WERI-Rb-1 (cell line): ENCODE measurements around the gene IPO9.
A peak's percentile ranks its signal among the peaks of the same experiment; 100 is the strongest.

Experiments
- DNase-seq: peaks from one replicate; pipeline ENCODE4 v3.0.0-alpha.2; 2020
- H3K27ac ChIP-seq: fragments of 250-450 bp; sonication (Bioruptor Pico); 2 replicates; pipeline ENCODE4 v1.5.1; 2020; ENCODE audit warnings: mild to moderate bottlenecking, moderate library complexity
- H3K27me3 ChIP-seq: fragments of 250-450 bp; sonication (Bioruptor Pico); 2 replicates; pipeline ENCODE4 v1.5.1; 2021; ENCODE audit warnings: mild to moderate bottlenecking, low read depth, moderate library complexity; ENCODE audit not compliant: insufficient read depth, severe bottlenecking
- H3K36me3 ChIP-seq: fragments of 250-450 bp; sonication (Bioruptor Pico); 2 replicates; pipeline ENCODE4 v1.5.1; 2020; ENCODE audit warnings: mild to moderate bottlenecking, moderate library complexity
- H3K4me3 ChIP-seq: 2 replicates; pipeline ENCODE4 v1.5.1; 2011; ENCODE audit warnings: low read depth, mild to moderate bottlenecking, control low read depth, low read length
- H3K9me3 ChIP-seq: fragments of 250-450 bp; sonication (Bioruptor Pico); 2 replicates; pipeline ENCODE4 v1.5.1; 2021; ENCODE audit warnings: mild to moderate bottlenecking, moderate library complexity; ENCODE audit not compliant: severe bottlenecking
- TF ChIP-seq, protein P1 (sequence below): IDR thresholded peaks from 2 replicates; pipeline ENCODE4 v1.5.1; 2011; ENCODE audit warnings: low read depth, mild to moderate bottlenecking, control low read depth, inconsistent platforms, low read length

IPO9 gene

DNA sequence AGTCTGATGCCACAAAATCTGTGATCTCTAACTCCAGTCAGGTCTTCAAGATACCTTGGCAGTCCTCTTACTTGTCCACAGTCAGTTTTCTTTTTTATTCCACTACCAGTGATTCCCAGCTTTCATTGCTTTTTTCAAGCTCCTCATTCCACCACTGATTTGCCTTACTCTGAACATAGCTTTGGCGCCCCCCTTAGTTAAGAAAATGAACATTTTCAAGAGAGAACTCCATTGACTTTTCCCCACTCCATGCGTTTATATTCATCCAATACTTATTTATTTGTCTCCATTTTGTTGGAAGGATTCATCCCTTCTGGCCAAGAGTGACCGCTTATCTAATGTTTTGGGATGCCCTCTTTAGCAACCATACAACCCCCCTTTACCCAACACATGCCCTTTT, 33.9 kb upstream of the IPO9 start:
- no peak overlapping the region for H3K27ac ChIP-seq
- TF ChIP-seq, protein P1, sequence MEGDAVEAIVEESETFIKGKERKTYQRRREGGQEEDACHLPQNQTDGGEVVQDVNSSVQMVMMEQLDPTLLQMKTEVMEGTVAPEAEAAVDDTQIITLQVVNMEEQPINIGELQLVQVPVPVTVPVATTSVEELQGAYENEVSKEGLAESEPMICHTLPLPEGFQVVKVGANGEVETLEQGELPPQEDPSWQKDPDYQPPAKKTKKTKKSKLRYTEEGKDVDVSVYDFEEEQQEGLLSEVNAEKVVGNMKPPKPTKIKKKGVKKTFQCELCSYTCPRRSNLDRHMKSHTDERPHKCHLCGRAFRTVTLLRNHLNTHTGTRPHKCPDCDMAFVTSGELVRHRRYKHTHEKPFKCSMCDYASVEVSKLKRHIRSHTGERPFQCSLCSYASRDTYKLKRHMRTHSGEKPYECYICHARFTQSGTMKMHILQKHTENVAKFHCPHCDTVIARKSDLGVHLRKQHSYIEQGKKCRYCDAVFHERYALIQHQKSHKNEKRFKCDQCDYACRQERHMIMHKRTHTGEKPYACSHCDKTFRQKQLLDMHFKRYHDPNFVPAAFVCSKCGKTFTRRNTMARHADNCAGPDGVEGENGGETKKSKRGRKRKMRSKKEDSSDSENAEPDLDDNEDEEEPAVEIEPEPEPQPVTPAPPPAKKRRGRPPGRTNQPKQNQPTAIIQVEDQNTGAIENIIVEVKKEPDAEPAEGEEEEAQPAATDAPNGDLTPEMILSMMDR, result peak; percentile 55
- H3K27me3 ChIP-seq, result no peaks in the 10 kb centered on the region
- H3K4me3 ChIP-seq, result no peak overlapping the region
- no peak for DNase-seq
- H3K9me3 ChIP-seq, result peaks cover 4% of the 10 kb centered on the region
- H3K36me3 ChIP-seq, result peaks cover 71% of the 10 kb centered on the region

DNA sequence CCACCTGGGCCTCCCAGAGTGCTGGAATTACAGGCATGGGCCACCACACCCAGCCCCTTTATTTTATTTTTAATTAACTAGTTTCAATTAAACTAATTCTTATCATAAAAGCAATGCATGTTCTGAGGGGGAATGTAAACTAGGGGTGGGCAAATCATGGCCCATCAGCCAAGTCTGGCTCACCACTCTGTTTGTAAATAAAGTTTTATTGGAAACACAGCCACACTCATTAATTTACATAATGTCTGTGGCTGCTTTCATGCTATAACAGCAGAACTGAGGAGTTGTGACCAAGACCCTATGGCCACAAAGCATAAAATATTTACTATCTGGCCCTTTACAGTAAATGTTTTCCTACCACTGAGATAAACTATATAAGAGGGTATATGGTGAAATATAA, 28.7 kb upstream of the IPO9 start:
- H3K9me3 ChIP-seq, result peaks cover 4% of the 10 kb centered on the region
- no peak for DNase-seq
- TF ChIP-seq, protein P1, result no peak
- no peak overlapping the region for H3K27ac ChIP-seq
- H3K36me3 ChIP-seq, result peaks cover 58% of the 10 kb centered on the region
- no peaks in the 10 kb centered on the region for H3K27me3 ChIP-seq
- no peak overlapping the region for H3K4me3 ChIP-seq

DNA sequence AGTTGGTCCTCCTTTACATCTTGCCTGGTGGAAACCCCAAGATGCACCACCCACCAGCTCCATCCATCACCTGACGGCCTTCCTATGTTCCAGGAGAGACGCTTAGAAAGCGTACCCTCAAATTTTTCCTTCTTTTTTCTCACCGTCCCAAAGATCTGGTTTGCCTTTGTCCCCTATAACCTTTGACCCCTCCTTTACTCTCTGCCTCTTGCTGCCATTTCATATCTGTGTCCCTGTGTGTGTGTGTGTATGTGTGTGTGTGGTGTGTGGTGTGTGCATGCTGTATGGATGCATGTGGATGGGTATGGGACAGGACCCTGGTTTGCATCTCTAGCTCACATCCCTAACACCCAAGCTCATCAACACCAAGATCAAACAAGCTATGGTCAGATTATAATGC, 22.2 kb upstream of the IPO9 start:
- Histone ChIP-seq H3K4me3 (no peak overlapping the region), H3K9me3 (no peaks in the 10 kb centered on the region), H3K27ac (no peak overlapping the region), H3K27me3 (no peaks in the 10 kb centered on the region), H3K36me3 (peaks cover 89% of the 10 kb centered on the region)
- no peak for DNase-seq
- TF ChIP-seq, protein P1, result no peak

DNA sequence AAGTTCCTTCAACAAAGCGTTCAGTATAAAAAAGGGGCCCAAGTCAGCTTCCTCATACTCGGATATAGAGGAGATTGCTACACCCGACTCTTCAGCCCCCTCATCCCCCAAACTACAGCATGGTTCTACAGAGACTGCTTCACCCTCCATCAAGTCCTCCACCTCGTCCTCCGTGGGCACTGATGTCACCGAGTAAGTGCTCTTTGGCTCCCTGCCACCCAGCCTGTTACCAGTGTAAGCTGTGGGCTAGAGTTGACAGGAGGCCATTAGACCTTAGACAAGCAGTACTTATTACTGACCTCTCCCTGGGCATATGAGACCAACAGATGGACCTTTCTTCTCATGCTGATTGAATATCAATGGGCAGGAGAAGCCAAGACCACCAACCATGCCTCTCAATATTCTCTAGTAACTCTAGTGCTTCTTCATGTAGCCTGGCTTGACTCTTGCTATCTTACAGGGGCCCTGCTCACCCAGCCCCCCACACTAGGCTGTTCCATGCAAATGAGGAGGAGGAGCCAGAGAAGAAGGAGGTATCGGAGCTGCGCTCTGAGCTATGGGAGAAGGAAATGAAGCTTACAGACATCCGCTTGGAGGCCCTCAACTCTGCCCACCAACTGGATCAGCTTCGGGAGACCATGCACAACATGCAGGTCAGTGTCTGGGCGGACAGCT, 20.9 kb upstream of the IPO9 start:
- TF ChIP-seq, protein P1, result no peak
- no peak for DNase-seq
- Histone ChIP-seq H3K36me3 (peaks cover 97% of the 10 kb centered on the region), H3K4me3 (no peak overlapping the region), H3K9me3 (no peaks in the 10 kb centered on the region), H3K27me3 (no peaks in the 10 kb centered on the region), H3K27ac (no peak overlapping the region)

DNA sequence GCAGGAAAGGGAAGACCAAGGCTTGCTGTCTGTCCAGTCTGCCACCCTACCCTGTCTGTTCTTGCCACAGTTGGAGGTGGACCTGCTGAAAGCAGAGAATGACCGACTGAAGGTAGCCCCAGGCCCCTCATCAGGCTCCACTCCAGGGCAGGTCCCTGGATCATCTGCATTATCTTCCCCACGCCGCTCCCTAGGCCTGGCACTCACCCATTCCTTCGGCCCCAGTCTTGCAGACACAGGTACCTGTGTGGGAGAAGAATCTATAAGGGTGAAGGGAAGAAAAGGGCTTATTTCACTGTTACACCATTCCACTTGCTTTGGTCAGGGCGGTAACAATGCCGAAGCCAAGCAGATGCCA, 20.3 kb upstream of the IPO9 start:
- H3K27me3 ChIP-seq, result no peaks in the 10 kb centered on the region
- no peak for DNase-seq
- H3K9me3 ChIP-seq, result no peaks in the 10 kb centered on the region
- peaks cover 97% of the 10 kb centered on the region for H3K36me3 ChIP-seq
- H3K27ac ChIP-seq, result no peak overlapping the region
- H3K4me3 ChIP-seq, result no peak overlapping the region
- TF ChIP-seq, protein P1, result no peak

DNA sequence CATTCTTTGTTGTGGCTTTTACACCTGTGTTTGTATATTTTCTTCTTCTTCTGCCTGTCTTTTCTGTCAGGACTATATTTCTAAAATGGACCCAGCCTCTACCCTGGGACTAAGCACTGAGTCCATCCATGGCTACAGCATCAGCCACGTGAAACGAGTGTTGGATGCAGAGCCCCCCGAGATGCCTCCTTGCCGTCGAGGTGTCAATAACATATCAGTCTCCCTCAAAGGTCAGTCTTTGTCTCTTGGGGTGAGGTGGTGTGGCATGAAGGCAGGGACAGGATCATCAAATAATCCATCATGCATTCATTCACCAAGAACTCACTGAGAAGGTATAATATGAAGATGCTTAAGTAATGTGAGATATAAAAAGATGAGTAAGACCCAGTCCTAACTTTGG, 19.1 kb upstream of the IPO9 start:
- no peaks in the 10 kb centered on the region for H3K9me3 ChIP-seq
- no peaks in the 10 kb centered on the region for H3K27me3 ChIP-seq
- no peak for DNase-seq
- TF ChIP-seq, protein P1, result no peak
- H3K4me3 ChIP-seq, result no peak overlapping the region
- peaks cover 97% of the 10 kb centered on the region for H3K36me3 ChIP-seq
- H3K27ac ChIP-seq, result no peak overlapping the region
